BJ (cell line): ENCODE data around the gene CLEC4C. TPM values are rescaled to one million over a fixed set of nuclear protein-coding genes. Genes with fewer than 3 reads are reported as not detected.

Experiments
- CTCF ChIA-PET: fragments of 350-600 bp; formaldehyde crosslinking; extraction: SDS; loops from one replicate; lab custom pipeline; 2021; ENCODE audit warnings: antibody characterized with exemption, inconsistent platforms; lab: Yijun Ruan, JAX
- POLR2A ChIA-PET: fragments of 300-600 bp; sonication (Branson Sonifier 250); formaldehyde crosslinking; extraction: SDS; loops from one replicate; lab custom pipeline; 2021; ENCODE audit warnings: antibody characterized with exemption; lab: Charles Lee
- DNase-seq: peaks from one replicate; pipeline ENCODE4 v3.0.0-alpha.2; 2011; ENCODE audit warnings: low read depth
- H3K27me3 ChIP-seq: 2 replicates; pipeline ENCODE4 v1.6.0; 2011; ENCODE audit warnings: low read length; ENCODE audit not compliant: control insufficient read depth, insufficient read depth
- H3K36me3 ChIP-seq: 2 replicates; pipeline ENCODE4 v1.5.1; 2011; ENCODE audit warnings: low read length; ENCODE audit not compliant: control insufficient read depth, insufficient read depth
- H3K4me3 ChIP-seq: 2 replicates; pipeline ENCODE4 v1.5.1; 2011; ENCODE audit warnings: low read depth, mild to moderate bottlenecking, control low read depth, low read length
- CTCF ChIP-seq: IDR thresholded peaks from 2 replicates; pipeline ENCODE4 v1.5.1; 2011; ENCODE audit warnings: low read depth, mild to moderate bottlenecking, control low read depth, inconsistent platforms, low read length, moderate library complexity; ENCODE audit not compliant: insufficient read depth
- polyA plus RNA-seq: library from polyadenylated mRNA; depleted of rRNA; stranded (reverse); fragments of >200 nt; gene quantifications from 2 replicates; pipeline ENCODE4 v1.2.3, GENCODE V29; 2011

Gene CLEC4C
- polyA plus RNA-seq, 1 experiment: not detected

- ChIA-PET POLR2A (no interaction called here), CTCF (no interaction called here)
- Histone ChIP-seq H3K36me3 (no peaks in the 10 kb centered on the region), H3K27me3 (no peaks in the 10 kb centered on the region), H3K4me3 (no peak overlapping the region)
- no peak for TF ChIP-seq CTCF
- no peak for DNase-seq
Measured at GRCh38 chr12:7719946-7720730, 27.0 kb downstream of the CLEC4C start.

- Histone ChIP-seq H3K27me3 (no peaks in the 10 kb centered on the region), H3K36me3 (no peaks in the 10 kb centered on the region), H3K4me3 (no peak overlapping the region)
- ChIA-PET POLR2A (no interaction called here), CTCF (interaction anchor here (1.4 kb wide), 1 partner anchor 22 kb away, joined by 3 read pairs; no protein-coding TSS in a partner anchor)
- no peak for DNase-seq
- TF ChIP-seq CTCF: no peak
Measured at GRCh38 chr12:7716381-7716780, 30.8 kb downstream of the CLEC4C start.

GRCh38 chr12:7712841-7713442 is 34.2 kb downstream of the CLEC4C start:
- no peak overlapping the region for H3K4me3 ChIP-seq
- no peak for DNase-seq
- H3K27me3 ChIP-seq: no peaks in the 10 kb centered on the region
- ChIA-PET POLR2A (no interaction called here), CTCF (interaction anchor here (1.3 kb wide), 1 partner anchor 33 kb away, joined by 4 read pairs; no protein-coding TSS in a partner anchor)
- TF ChIP-seq CTCF: no peak
- H3K36me3 ChIP-seq: no peaks in the 10 kb centered on the region

GRCh38 chr12:7711133-7711532 is 36.0 kb downstream of the CLEC4C start, which contains the start of gene DPPA3:
Gene DPPA3 (plus strand): TSS chr12:7711433. CDS start chr12:7711571, 138 bp downstream.
- no peak within 1 kb of the TSS for H3K4me3 ChIP-seq
- no peak for TF ChIP-seq CTCF
- no peak for DNase-seq
- H3K36me3 ChIP-seq: no peaks in the 10 kb centered on the region
- CTCF ChIA-PET: no interaction called here
- H3K27me3 ChIP-seq: no peaks in the 10 kb centered on the region
- POLR2A ChIA-PET: no interaction called here

GRCh38 chr12:7709969-7710675 is 37.1 kb downstream of the CLEC4C start:
- no peak overlapping the region for H3K4me3 ChIP-seq
- DNase-seq: no peak
- H3K36me3 ChIP-seq: no peaks in the 10 kb centered on the region
- TF ChIP-seq CTCF: no peak
- POLR2A ChIA-PET: no interaction called here
- CTCF ChIA-PET: no interaction called here
- H3K27me3 ChIP-seq: no peaks in the 10 kb centered on the region
